ENCODE measurements around the gene CKS2. TPM values are rescaled to one million over a fixed set of nuclear protein-coding genes. Genes with fewer than 3 reads are reported as not detected.
A peak's percentile ranks its signal among the peaks of the same experiment; 100 is the strongest.

The CKS2 gene
- total RNA-seq, 4 donors from 2014 or later = 4.2 to 57.0 (median 19.1) TPM

GRCh38 chr9:89361031-89361430, 50.0 kb downstream of the CKS2 start:
- H3K4me1 ChIP-seq = no peaks in the 10 kb centered on the region
- no peaks in the 10 kb centered on the region for H3K27me3 ChIP-seq
- no peaks in the 10 kb centered on the region for H3K9me3 ChIP-seq
- H3K36me3 ChIP-seq = no peaks in the 10 kb centered on the region
- H3K4me3 ChIP-seq = no peak overlapping the region
- DNase-seq = no peak
- no peak overlapping the region for H3K27ac ChIP-seq
- TF ChIP-seq CTCF (IDR thresholded peaks at IDR 0.05) (no peak), POLR2A (IDR thresholded peaks at IDR 0.05) (no peak)
- intact Hi-C loops (cut with DNase I; ENCODE audit: low total_unique reads) = no loop called here

GRCh38 chr9:89361816-89362646, 51.0 kb downstream of the CKS2 start:
- DNase-seq = peak in 1 of 2 donors; percentile 9
- intact Hi-C loops (cut with DNase I; ENCODE audit: low total_unique reads) = no loop called here

GRCh38 chr9:89362647-89363310, 51.8 kb downstream of the CKS2 start:
- Histone ChIP-seq H3K27ac (no peak overlapping the region), H3K9me3 (no peaks in the 10 kb centered on the region), H3K36me3 (no peaks in the 10 kb centered on the region), H3K4me3 (no peak overlapping the region), H3K4me1 (no peaks in the 10 kb centered on the region), H3K27me3 (no peaks in the 10 kb centered on the region)
- intact Hi-C loops (cut with DNase I; ENCODE audit: low total_unique reads) = no loop called here
- peak in 1 of 2 donors; percentile 13 for DNase-seq
- TF ChIP-seq POLR2A (IDR thresholded peaks at IDR 0.05) = no peak
- TF ChIP-seq CTCF (IDR thresholded peaks at IDR 0.05) = no peak

More at GRCh38 chr9:89361816-89362646, 51.0 kb downstream of the CKS2 start:
- H3K9me3 ChIP-seq = no peaks in the 10 kb centered on the region
- H3K4me3 ChIP-seq = no peak overlapping the region
- no peaks in the 10 kb centered on the region for H3K36me3 ChIP-seq
- no peaks in the 10 kb centered on the region for H3K27me3 ChIP-seq
- no peak overlapping the region for H3K27ac ChIP-seq
- no peak for TF ChIP-seq POLR2A (IDR thresholded peaks at IDR 0.05)
- no peak for TF ChIP-seq CTCF (IDR thresholded peaks at IDR 0.05)
- H3K4me1 ChIP-seq = no peaks in the 10 kb centered on the region

GRCh38 chr9:89363311-89363670, 52.3 kb downstream of the CKS2 start:
- DNase-seq = peak in 1 of 2 donors; percentile 8
- Histone ChIP-seq H3K36me3 (no peaks in the 10 kb centered on the region), H3K27ac (no peak overlapping the region)

More at GRCh38 chr9:89363311-89363670, 52.3 kb downstream of the CKS2 start:
- H3K4me3 ChIP-seq = no peak overlapping the region
- intact Hi-C loops (cut with DNase I; ENCODE audit: low total_unique reads) = no loop called here
- no peaks in the 10 kb centered on the region for H3K27me3 ChIP-seq
- TF ChIP-seq POLR2A (IDR thresholded peaks at IDR 0.05) = no peak
- TF ChIP-seq CTCF (IDR thresholded peaks at IDR 0.05) = no peak
- H3K4me1 ChIP-seq = no peaks in the 10 kb centered on the region
- no peaks in the 10 kb centered on the region for H3K9me3 ChIP-seq

Measured in uterus (tissue), 4 donors.